GM19467 (cell line): ENCODE results near the gene DEUP1.

ENCODE experiments used
- ATAC-seq: cut with Tn5 transposase; IDR thresholded peaks from one replicate; pipeline ENCODE4 v1.9.1; 2021; ENCODE audit warnings: mild to moderate bottlenecking, moderate library complexity; ENCODE audit not compliant: unreplicated experiment

DEUP1 gene

DNA sequence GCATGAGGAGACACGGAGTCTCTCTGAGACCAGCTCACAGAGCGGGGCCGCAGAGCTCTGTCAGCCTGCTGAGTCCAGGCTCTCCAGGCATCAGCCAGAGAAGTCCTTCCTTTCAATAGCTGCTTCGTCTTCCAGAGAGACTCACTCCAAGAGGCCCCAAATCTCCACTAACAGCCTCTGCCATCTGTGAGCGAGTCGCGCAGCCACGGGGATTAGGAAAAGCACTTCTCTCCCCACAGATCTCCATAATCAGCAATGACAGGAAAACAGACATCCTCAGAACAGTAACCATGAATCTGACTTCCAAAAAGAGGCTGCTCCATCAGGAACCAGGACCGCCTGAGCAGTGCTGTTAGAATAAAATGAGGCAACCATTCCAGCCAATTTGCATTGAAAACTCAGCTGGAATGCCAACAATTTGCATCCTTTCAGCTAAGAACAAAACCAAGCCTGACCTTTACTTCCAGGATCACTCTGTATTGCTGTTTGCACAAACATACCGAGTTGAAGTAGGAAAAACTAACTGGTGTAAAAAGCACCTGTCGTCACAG is 147.2 kb downstream of the DEUP1 start:
- ATAC-seq: no peak

GRCh38 chr11:93478841-93479240 is 148.3 kb downstream of the DEUP1 start:
- ATAC-seq: no peak

DNA sequence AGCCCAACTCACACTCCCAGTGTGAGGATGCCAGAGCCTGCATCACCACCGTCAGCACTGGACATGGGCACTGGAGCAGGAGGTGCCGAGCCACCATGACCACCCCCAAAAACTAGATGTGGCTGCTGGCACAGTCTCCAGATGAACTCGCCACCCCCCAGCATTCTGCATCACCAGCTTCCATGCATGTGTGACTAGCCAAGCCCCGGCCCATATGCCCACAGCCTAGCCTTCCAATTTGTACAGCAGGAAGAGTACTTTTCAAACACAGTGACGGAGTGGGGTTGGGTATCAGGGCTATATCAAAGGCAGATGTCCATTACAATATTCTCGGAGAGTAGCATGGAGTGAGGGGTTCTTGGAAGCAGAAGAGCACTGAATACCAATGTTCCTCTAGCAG is 149.7 kb downstream of the DEUP1 start:
- no peak for ATAC-seq

DNA sequence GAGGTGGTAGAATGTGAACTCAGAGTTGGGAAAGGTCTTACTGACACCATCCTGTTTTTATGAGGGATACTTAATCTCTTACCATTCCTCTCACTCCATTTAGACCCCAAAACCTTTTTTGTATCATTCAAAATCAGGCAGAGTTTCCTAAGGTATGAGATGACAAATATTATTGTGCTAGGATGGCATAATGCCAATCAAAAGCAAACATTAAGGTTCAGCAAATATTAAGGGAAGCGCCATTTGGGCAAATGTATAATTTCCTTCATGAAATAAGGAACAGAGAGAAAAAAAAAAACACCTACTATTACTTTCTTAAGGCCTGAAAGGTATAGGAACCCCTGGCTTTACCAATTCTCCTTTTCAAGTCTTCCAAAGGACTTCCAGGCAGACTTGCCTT is 150.2 kb downstream of the DEUP1 start:
- no peak for ATAC-seq

DNA sequence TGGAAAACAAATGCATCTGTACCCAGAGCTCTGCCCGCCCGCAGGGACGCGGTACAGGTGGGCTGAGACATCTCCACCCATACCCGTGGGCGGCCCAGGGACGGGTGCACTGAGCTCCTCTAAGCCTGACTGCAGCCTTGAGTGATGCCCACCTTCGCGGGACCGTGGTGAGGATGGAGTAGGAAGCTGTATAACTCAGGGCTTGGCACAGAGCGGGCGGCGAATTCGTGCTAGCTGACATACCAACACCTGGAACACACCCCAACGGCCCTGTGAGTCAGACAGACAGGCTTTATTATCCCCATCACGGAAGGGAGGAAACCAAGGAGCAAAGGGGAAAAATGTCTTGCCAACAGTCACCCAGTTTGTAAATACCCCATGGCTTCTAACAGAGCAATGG is 150.7 kb downstream of the DEUP1 start:
- ATAC-seq: no peak

GRCh38 chr11:93481696-93482095 is 151.2 kb downstream of the DEUP1 start:
- ATAC-seq: no peak

GRCh38 chr11:93482556-93482955 is 152.0 kb downstream of the DEUP1 start:
- ATAC-seq: no peak

DNA sequence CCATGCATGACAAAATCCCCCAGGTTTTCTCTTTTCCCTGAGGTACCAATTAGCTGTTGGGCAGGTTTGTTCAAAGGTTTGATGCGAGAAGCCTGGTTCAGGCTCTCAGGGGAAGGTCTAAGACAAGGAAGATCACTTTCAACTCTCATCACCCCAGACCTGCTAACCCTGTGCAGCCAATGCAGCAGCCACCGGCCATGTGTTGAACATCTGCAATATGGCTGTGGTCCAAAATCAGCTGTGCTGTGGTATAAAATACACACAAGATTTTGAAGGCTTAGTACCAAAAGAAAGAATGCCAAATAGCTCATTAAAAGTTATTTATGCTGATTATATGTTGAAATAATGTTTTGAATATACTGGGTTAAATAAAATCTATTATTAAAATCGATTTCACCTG is 154.2 kb downstream of the DEUP1 start:
- no peak for ATAC-seq

DNA sequence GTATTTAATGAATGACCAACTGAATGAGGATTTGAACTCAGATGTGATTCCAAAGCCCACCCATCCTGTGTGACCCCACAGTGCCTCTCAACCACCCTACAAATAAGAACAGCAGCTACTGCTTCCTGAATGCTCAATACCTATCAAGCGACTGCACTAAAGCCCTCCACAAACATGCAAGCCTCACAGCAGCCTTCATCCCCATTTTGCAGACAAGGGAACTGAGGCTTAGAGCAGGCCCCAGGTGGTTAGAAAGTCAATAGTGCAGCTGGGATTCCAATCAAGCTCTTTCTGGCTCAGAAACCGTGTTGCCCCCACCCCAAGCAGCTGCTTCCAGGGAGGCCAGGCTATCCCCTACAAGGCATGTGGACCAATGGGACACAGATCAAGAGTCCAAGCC is 155.4 kb downstream of the DEUP1 start:
- ATAC-seq: no peak

DNA sequence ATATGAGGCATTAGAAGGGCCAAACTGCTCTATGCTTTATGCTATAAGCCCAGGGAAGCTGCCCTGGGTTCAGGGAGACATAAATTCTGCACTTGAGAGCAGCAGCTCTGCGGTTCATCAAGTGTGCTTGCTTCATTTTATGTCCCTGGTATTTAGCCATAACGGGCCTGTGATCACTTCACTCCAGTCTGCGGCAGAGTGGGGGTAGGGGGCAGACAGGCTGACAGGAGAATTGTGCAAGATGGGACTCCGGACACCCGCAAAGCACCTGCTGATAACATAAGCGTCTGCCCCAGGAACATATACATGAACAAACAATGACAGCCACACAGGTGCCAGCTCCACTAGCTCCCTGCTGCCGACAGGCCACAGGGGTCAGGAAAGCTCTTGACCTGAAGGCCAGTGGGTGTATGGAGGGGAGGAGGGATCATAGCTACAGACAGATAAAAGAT is 156.5 kb downstream of the DEUP1 start:
- ATAC-seq: no peak
